ENCODE measurements around the gene TPST1.

- TF ChIP-seq, protein P1, sequence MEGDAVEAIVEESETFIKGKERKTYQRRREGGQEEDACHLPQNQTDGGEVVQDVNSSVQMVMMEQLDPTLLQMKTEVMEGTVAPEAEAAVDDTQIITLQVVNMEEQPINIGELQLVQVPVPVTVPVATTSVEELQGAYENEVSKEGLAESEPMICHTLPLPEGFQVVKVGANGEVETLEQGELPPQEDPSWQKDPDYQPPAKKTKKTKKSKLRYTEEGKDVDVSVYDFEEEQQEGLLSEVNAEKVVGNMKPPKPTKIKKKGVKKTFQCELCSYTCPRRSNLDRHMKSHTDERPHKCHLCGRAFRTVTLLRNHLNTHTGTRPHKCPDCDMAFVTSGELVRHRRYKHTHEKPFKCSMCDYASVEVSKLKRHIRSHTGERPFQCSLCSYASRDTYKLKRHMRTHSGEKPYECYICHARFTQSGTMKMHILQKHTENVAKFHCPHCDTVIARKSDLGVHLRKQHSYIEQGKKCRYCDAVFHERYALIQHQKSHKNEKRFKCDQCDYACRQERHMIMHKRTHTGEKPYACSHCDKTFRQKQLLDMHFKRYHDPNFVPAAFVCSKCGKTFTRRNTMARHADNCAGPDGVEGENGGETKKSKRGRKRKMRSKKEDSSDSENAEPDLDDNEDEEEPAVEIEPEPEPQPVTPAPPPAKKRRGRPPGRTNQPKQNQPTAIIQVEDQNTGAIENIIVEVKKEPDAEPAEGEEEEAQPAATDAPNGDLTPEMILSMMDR (conservative IDR thresholded peaks at IDR 0.05), result no peak
- TF ChIP-seq ZFX (IDR thresholded peaks at IDR 0.05), result no peak
Observed at GRCh38 chr7:66377045-66377444, 171.9 kb downstream of the TPST1 start.

Data from C4-2B (cell line).